Prostate gland (tissue), 2 donors: ENCODE results near the gene RABGAP1.

Experiments
- POLR2A ChIP-seq: fragments of 450-650 bp; IDR thresholded peaks from one replicate; pipeline ENCODE4 v1.6.1; 2016; ENCODE audit warnings: antibody characterized with exemption, mild to moderate bottlenecking
- POLR2AphosphoS5 ChIP-seq: sonication (generic); formaldehyde crosslinking; IDR thresholded peaks from one replicate; pipeline ENCODE4 v1.6.1; 2017; ENCODE audit warnings: antibody characterized with exemption
- TF ChIP-seq, protein P1 (sequence below), 4 experiments: fragments of 200-600 bp in 2 of 4; fragments of 450-650 bp in 2 of 4; sonication (generic) in 2 of 4; IDR thresholded peaks; 1 replicate in 3 of 4; 2 replicates in 1 of 4; pipeline ENCODE4 v1.5.1; 2016 to 2019; ENCODE audit warnings: antibody characterized with exemption in 4 of 4, mild to moderate bottlenecking in 2 of 4, moderate library complexity in 2 of 4

DNA sequence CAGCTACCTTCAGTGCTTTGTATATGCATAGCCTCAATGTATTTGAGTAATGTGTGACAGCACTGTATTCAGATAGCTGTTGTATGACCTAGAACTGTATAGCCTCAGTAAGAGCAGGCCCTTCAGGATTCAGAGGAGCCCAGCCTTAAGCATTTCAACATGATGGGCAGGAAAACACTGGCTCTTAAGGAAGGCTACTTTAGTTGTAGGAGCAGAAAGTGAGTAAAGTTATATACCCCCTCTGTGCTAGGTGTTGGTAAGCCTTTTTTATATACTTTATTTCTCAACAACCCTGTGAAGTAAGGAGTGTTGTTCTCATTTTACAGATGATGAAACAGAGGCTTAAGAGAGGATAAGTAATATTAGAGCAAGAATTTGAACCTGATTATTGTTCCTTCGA is 91.1 kb downstream of the RABGAP1 start:
- TF ChIP-seq POLR2AphosphoS5 (no peak), POLR2A (no peak)
- TF ChIP-seq, protein P1, sequence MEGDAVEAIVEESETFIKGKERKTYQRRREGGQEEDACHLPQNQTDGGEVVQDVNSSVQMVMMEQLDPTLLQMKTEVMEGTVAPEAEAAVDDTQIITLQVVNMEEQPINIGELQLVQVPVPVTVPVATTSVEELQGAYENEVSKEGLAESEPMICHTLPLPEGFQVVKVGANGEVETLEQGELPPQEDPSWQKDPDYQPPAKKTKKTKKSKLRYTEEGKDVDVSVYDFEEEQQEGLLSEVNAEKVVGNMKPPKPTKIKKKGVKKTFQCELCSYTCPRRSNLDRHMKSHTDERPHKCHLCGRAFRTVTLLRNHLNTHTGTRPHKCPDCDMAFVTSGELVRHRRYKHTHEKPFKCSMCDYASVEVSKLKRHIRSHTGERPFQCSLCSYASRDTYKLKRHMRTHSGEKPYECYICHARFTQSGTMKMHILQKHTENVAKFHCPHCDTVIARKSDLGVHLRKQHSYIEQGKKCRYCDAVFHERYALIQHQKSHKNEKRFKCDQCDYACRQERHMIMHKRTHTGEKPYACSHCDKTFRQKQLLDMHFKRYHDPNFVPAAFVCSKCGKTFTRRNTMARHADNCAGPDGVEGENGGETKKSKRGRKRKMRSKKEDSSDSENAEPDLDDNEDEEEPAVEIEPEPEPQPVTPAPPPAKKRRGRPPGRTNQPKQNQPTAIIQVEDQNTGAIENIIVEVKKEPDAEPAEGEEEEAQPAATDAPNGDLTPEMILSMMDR (IDR thresholded peaks at IDR 0.05) = no peak
